H1 (cell line): ENCODE data around the gene SMTN. TPM values are rescaled to one million over a fixed set of nuclear protein-coding genes. Genes with fewer than 3 reads are reported as not detected.
A peak's percentile ranks its signal among the peaks of the same experiment; 100 is the strongest.

ENCODE experiments used
- polyA plus RNA-seq, 7 experiments: library from polyadenylated mRNA; depleted of rRNA in 3 of 7; stranded (reverse) in 5 of 7; unstranded in 2 of 7; fragments of >200 nt in 5 of 7; fragments of 200-250 nt in 2 of 7; gene quantifications; 1 replicate in 5 of 7; 2 replicates in 1 of 7; 4 replicates in 1 of 7; pipeline versions ENCODE4 v1.2.1 to v1.2.3, GENCODE V29; 2011 to 2013; ENCODE audit warnings: missing spikeins in 2 of 7, mixed read lengths in 2 of 7
- total RNA-seq: library from RNA; stranded (reverse); fragmentation: NEBNext Ultra II Directional; extraction: Animal tissue kit (Norgen Biotek cat#: 25700); gene quantifications from 2 replicates; pipeline ENCODE4 v1.2.1, GENCODE V29; 2021
- TF ChIP-seq, protein P1 (sequence below): IDR thresholded peaks from 2 replicates; pipeline ENCODE4 v1.6.1; 2012; ENCODE audit warnings: inconsistent platforms

The SMTN gene
- total and polyA plus RNA-seq, 2 of the 8 experiments (the other 6 are each of a cell fraction or from before 2014, with no cell fraction given) = 12.3 to 20.8 TPM

DNA sequence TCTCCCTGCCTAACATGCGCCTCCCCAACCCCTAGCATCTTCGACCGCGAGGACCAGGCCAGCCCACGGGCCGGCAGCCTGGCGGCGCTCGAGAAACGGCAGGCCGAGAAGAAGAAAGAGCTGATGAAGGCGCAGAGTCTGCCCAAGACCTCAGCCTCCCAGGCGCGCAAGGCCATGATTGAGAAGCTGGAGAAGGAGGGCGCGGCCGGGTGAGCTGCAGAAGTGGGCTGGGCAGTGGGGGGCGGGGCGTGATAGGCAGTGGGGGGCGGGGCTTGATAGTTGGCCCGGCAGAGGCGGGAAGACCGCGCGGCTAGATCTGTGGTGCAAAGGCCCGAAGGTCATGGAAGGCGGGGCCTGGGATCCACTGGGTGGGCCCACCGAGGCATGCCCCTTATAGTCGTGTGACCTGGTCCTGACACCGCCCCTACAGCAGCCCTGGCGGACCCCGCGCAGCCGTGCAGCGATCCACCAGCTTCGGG is 17.6 kb downstream of the SMTN start (continued):
- TF ChIP-seq, protein P1, sequence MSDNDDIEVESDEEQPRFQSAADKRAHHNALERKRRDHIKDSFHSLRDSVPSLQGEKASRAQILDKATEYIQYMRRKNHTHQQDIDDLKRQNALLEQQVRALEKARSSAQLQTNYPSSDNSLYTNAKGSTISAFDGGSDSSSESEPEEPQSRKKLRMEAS = peak; percentile 39; the same call in 1 of the 2 replicates
